CD14-positive monocyte (primary cell): ENCODE data around the gene CTTNBP2. TPM values are rescaled to one million over a fixed set of nuclear protein-coding genes. Genes with fewer than 3 reads are reported as not detected.

ENCODE experiments used
- DNase-seq, 3 donors: peaks; one replicate each; pipeline ENCODE4 v3.0.0-alpha.2; 2011 to 2022
- H2AFZ ChIP-seq: 2 replicates; pipeline ENCODE4 v1.6.0; 2012; ENCODE audit warnings: mild to moderate bottlenecking, low read depth, low read length, inconsistent platforms; ENCODE audit not compliant: insufficient read depth, poor library complexity, severe bottlenecking
- H3K27ac ChIP-seq, 2 donors: 1 replicate in 1 of 2; 2 replicates in 1 of 2; pipeline ENCODE4 v1.5.1; 2012 to 2013; ENCODE audit warnings: low read length in 2 of 2, control low read depth in 1 of 2, inconsistent platforms in 1 of 2, low read depth in 1 of 2, mild to moderate bottlenecking in 1 of 2
- H3K27me3 ChIP-seq, 2 donors: one replicate each; pipeline versions ENCODE4 v1.6.0 to v1.6.1; 2011 to 2013; ENCODE audit warnings: low read length in 2 of 2; ENCODE audit not compliant: control insufficient read depth in 2 of 2, insufficient read depth in 2 of 2
- H3K36me3 ChIP-seq, 2 donors: replicated peaks in 1 of 2; 1 replicate in 1 of 2; 2 replicates in 1 of 2; pipeline versions ENCODE4 v1.5.1 to v1.6.1; 2012 to 2013; ENCODE audit warnings: low read length in 2 of 2, control low read depth in 1 of 2, inconsistent platforms in 1 of 2, mild to moderate bottlenecking in 1 of 2; ENCODE audit not compliant: insufficient read depth in 2 of 2, control insufficient read depth in 1 of 2
- H3K4me1 ChIP-seq, 2 donors: 1 replicate in 1 of 2; 2 replicates in 1 of 2; pipeline versions ENCODE4 v1.5.1 to v1.6.1; 2012 to 2013; ENCODE audit warnings: low read length in 2 of 2, control low read depth in 1 of 2, inconsistent platforms in 1 of 2, mild to moderate bottlenecking in 1 of 2, moderate library complexity in 1 of 2; ENCODE audit not compliant: insufficient read depth in 2 of 2, control insufficient read depth in 1 of 2
- H3K4me2 ChIP-seq: replicated peaks from 2 replicates; pipeline ENCODE3; 2012; ENCODE audit warnings: low read length, moderate library complexity, mild to moderate bottlenecking; ENCODE audit not compliant: poor library complexity, severe bottlenecking; ENCODE audit errors: extremely low read depth
- H3K4me3 ChIP-seq, 3 experiments: fragments of 200-600 bp in 1 of 3; sonication (generic) in 1 of 3; replicated peaks in 1 of 3; 1 replicate in 2 of 3; 2 replicates in 1 of 3; pipeline ENCODE4 v1.5.1; 2011 to 2013; ENCODE audit warnings: low read length in 3 of 3, mild to moderate bottlenecking in 3 of 3, control low read depth in 2 of 3, low read depth in 2 of 3, inconsistent platforms in 1 of 3, moderate library complexity in 1 of 3
- H3K79me2 ChIP-seq: 2 replicates; pipeline ENCODE4 v1.6.0; 2012; ENCODE audit warnings: mild to moderate bottlenecking, control low read depth, inconsistent platforms, low read length, moderate library complexity; ENCODE audit not compliant: insufficient read depth
- H3K9ac ChIP-seq: 2 replicates; pipeline ENCODE4 v1.6.0; 2017; ENCODE audit warnings: low read length, mild to moderate bottlenecking; ENCODE audit not compliant: insufficient read depth, poor library complexity, severe bottlenecking
- H3K9me3 ChIP-seq, 2 donors: replicated peaks in 1 of 2; 1 replicate in 1 of 2; 2 replicates in 1 of 2; pipeline versions ENCODE4 v1.5.1 to v1.6.1; 2012 to 2013; ENCODE audit warnings: low read length in 2 of 2, control low read depth in 1 of 2; ENCODE audit not compliant: control insufficient read depth in 1 of 2, insufficient read depth in 1 of 2
- H4K20me1 ChIP-seq: 2 replicates; pipeline ENCODE4 v1.6.0; 2012; ENCODE audit warnings: mild to moderate bottlenecking, low read length, control low read depth, moderate library complexity; ENCODE audit not compliant: insufficient read depth
- H3K27ac Mint-ChIP-seq, 7 donors: one replicate each; pipeline ENCODE4 v1.8.0; 2020; ENCODE audit warnings: mild to moderate bottlenecking in 7 of 7, mixed read lengths in 7 of 7, moderate library complexity in 6 of 7, inconsistent platforms in 2 of 7
- H3K27me3 Mint-ChIP-seq, 3 donors: one replicate each; pipeline ENCODE4 v1.8.0; 2021 to 2022; ENCODE audit warnings: low read depth in 3 of 3, mild to moderate bottlenecking in 3 of 3, mixed read lengths in 3 of 3, moderate library complexity in 3 of 3, inconsistent platforms in 1 of 3
- H3K36me3 Mint-ChIP-seq, 2 donors: one replicate each; pipeline ENCODE4 v1.8.0; 2020; ENCODE audit warnings: mixed read lengths in 2 of 2, inconsistent platforms in 1 of 2, mild to moderate bottlenecking in 1 of 2
- H3K4me1 Mint-ChIP-seq: one replicate; pipeline ENCODE4 v1.8.0; 2020; ENCODE audit warnings: mild to moderate bottlenecking, mixed read lengths
- H3K4me3 Mint-ChIP-seq, 2 donors: one replicate each; pipeline ENCODE4 v1.8.0; 2020; ENCODE audit warnings: mild to moderate bottlenecking in 2 of 2, mixed read lengths in 2 of 2, moderate library complexity in 1 of 2
- H3K9me3 Mint-ChIP-seq, 7 donors: one replicate each; pipeline ENCODE4 v1.8.0; 2020 to 2022; ENCODE audit warnings: mixed read lengths in 7 of 7, mild to moderate bottlenecking in 6 of 7, moderate library complexity in 6 of 7, inconsistent platforms in 2 of 7
- WGBS: methylation state at CpG from one replicate; pipeline ENCODE4 v1.1.5; 2013; ENCODE audit warnings: missing lambda C conversion rate; ENCODE audit not compliant: insufficient coverage; 5-methylcytosine and 5-hydroxymethylcytosine counted together
- intact Hi-C, 2 donors: fragments of 100-400 bp; cut with micrococcal nuclease; formaldehyde crosslinking; loops; one replicate each; pipeline versions ENCODE4 v1.15.0 to v1.15.1; 2023
- polyA plus RNA-seq, 3 donors: library from polyadenylated mRNA; depleted of rRNA in 1 of 3; unstranded in 2 of 3; stranded (reverse) in 1 of 3; fragments of 300-500 nt in 2 of 3; fragments of >200 nt in 1 of 3; fragmentation: Illumina TruSeq in 2 of 3; gene quantifications; 1 replicate in 2 of 3; 2 replicates in 1 of 3; pipeline ENCODE4 v1.2.3, GENCODE V29; 2012 to 2021
- TF ChIP-seq, protein P1 (sequence below): fragments of 200-600 bp; IDR thresholded peaks from one replicate; pipeline ENCODE4 v1.8.0; 2022; ENCODE audit warnings: antibody characterized with exemption, mild to moderate bottlenecking

Gene CTTNBP2
- polyA plus RNA-seq, 3 donors = 0.38 to 1.4 TPM; not detected in 1

DNA sequence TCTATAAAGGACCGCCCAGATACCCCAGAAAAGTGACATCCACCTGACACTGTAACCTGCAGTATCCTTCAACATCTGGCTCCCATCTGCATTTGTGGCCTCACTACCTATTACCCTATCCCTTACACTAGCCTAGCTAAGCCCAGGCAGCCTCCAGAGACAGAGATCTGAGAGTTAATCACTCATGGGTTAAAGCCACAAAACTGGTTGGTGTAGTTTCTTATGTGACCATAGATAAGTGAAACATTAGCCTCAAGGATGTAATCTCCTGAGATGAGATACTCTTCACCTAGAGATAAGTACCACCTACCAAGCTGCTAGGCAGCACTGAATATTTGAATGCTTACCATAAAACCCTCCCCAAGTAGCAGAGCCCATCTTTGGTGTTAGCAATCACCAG, 35.4 kb downstream of the CTTNBP2 start:
- no peaks in the 10 kb centered on the region for H3K4me1 ChIP-seq
- H2AFZ ChIP-seq = no peak overlapping the region
- no peaks in the 10 kb centered on the region for H3K36me3 Mint-ChIP-seq
- WGBS = 88% methylated on average over 1 of the region's 1 CpG
- no peak for DNase-seq
- no peak overlapping the region for H3K27ac Mint-ChIP-seq
- intact Hi-C loops = no loop called here
- H3K27me3 Mint-ChIP-seq = no peaks in the 10 kb centered on the region
- H3K4me3 ChIP-seq = no peak overlapping the region
- H3K4me2 ChIP-seq = no peak overlapping the region
- no peaks in the 10 kb centered on the region for H3K9me3 ChIP-seq
- no peaks in the 10 kb centered on the region for H3K4me1 Mint-ChIP-seq
- no peaks in the 10 kb centered on the region for H4K20me1 ChIP-seq
- no peaks in the 10 kb centered on the region for H3K79me2 ChIP-seq
- peaks cover 0 to 7% (median 0%) of the 10 kb centered on the region in 7 donors for H3K9me3 Mint-ChIP-seq
- H3K27ac ChIP-seq = no peak overlapping the region
- TF ChIP-seq, protein P1, sequence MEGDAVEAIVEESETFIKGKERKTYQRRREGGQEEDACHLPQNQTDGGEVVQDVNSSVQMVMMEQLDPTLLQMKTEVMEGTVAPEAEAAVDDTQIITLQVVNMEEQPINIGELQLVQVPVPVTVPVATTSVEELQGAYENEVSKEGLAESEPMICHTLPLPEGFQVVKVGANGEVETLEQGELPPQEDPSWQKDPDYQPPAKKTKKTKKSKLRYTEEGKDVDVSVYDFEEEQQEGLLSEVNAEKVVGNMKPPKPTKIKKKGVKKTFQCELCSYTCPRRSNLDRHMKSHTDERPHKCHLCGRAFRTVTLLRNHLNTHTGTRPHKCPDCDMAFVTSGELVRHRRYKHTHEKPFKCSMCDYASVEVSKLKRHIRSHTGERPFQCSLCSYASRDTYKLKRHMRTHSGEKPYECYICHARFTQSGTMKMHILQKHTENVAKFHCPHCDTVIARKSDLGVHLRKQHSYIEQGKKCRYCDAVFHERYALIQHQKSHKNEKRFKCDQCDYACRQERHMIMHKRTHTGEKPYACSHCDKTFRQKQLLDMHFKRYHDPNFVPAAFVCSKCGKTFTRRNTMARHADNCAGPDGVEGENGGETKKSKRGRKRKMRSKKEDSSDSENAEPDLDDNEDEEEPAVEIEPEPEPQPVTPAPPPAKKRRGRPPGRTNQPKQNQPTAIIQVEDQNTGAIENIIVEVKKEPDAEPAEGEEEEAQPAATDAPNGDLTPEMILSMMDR = no peak
- H3K36me3 ChIP-seq = no peaks in the 10 kb centered on the region
- H3K4me3 Mint-ChIP-seq = no peak overlapping the region
- H3K9ac ChIP-seq = no peak overlapping the region
- H3K27me3 ChIP-seq = peaks cover 0 to 2% of the 10 kb centered on the region in 2 donors

DNA sequence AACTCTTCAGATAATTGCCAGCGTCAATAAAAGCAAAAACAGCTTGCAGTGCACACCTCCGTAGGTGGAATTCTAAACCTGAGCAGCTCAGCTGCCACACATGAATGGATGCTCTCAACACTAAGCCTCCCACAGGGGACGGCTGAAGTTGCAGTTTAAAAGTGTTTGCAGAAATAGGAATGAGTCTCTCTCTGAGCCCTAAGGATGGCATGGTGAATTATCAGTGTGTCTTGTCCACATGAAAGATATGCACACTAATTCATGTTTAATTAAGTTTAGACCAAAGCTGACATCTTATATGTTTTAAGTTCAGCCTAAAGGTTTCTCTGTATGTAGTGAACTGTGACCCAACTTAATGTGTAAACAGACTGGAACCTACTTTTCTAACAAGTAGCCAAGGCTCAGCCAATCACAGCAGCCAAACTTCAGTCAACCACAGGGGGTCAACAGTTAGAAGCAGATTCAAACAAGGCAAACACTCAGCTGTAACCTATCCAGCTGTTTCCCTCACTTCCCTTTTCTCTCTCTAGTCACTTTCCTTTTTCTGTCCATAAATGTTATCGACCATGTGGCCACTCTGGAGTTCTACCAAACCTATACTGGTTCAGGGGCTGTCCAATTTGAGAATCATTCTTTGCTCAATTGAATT, 38.1 kb downstream of the CTTNBP2 start:
- Mint-ChIP-seq H3K27ac (no peak overlapping the region), H3K9me3 (peaks cover 0 to 14% (median 0%) of the 10 kb centered on the region in 7 donors), H3K4me3 (no peak overlapping the region), H3K4me1 (no peaks in the 10 kb centered on the region), H3K27me3 (peaks cover 0 to 3% (median 1%) of the 10 kb centered on the region in 3 donors), H3K36me3 (no peaks in the 10 kb centered on the region)
- Histone ChIP-seq H3K4me3 (no peak overlapping the region), H3K79me2 (no peaks in the 10 kb centered on the region), H3K4me2 (no peak overlapping the region), H3K9me3 (no peaks in the 10 kb centered on the region), H3K4me1 (peaks cover 0 to 4% of the 10 kb centered on the region in 2 donors), H4K20me1 (no peaks in the 10 kb centered on the region), H3K9ac (no peak overlapping the region), H3K36me3 (no peaks in the 10 kb centered on the region), H3K27me3 (peaks cover 0 to 2% of the 10 kb centered on the region in 2 donors), H2AFZ (no peak overlapping the region), H3K27ac (no peak overlapping the region)
- no peak for DNase-seq
- WGBS = 90% methylated on average over 1 of the region's 4 CpGs
- intact Hi-C loops = no loop called here
- TF ChIP-seq, protein P1 = no peak
